SK-MEL-5 (cell line): ENCODE data around the gene CARD6. TPM values are rescaled to one million over a fixed set of nuclear protein-coding genes. Genes with fewer than 3 reads are reported as not detected.

Experiments
- DNase-seq: peaks from one replicate; pipeline ENCODE4 v3.0.0-alpha.2; 2016; ENCODE audit warnings: low read depth, low spot score
- in situ Hi-C: cut with HindIII; loops from 2 replicates; pipeline ENCODE4 v1.10.0; 2016; ENCODE audit warnings: low sequenced_read_pairs, high pct_unique_total_duplicates, low pct_unique_long_range_greater_than_20kb
- total RNA-seq: library from RNA; depleted of rRNA; stranded (reverse); fragments of >200 nt; shearing (Covaris generic); gene quantifications from 2 replicates; pipeline ENCODE4 v1.2.3, GENCODE V29; 2014

The CARD6 gene
- total RNA-seq, 1 experiment from 2014 or later = 4.8 TPM

- in situ Hi-C loops = no loop called here
- DNase-seq = no peak
These were observed 13.8 kb upstream of the CARD6 start for GRCh38 chr5:40827188-40827977.

GRCh38 chr5:40828021-40828631, 13.0 kb upstream of the CARD6 start:
- DNase-seq = no peak
- in situ Hi-C loops = no loop called here

GRCh38 chr5:40828690-40829661, 12.2 kb upstream of the CARD6 start:
- DNase-seq = no peak
- in situ Hi-C loops = no loop called here

GRCh38 chr5:40829748-40830533, 11.2 kb upstream of the CARD6 start:
- in situ Hi-C loops = no loop called here

GRCh38 chr5:40831346-40832210, 9.6 kb upstream of the CARD6 start:
- DNase-seq = no peak
- in situ Hi-C loops = no loop called here

More at GRCh38 chr5:40829748-40830533, 11.2 kb upstream of the CARD6 start:
- no peak for DNase-seq

- in situ Hi-C loops = no loop called here
- DNase-seq = no peak
These were observed 8.8 kb upstream of the CARD6 start for GRCh38 chr5:40832345-40832744.

GRCh38 chr5:40833712-40834229, 7.4 kb upstream of the CARD6 start:
- in situ Hi-C loops = no loop called here
- no peak for DNase-seq

GRCh38 chr5:40834391-40834848, 6.7 kb upstream of the CARD6 start:
- DNase-seq = peak; percentile 39
- in situ Hi-C loops = no loop called here

- in situ Hi-C loops = no loop called here
These were observed 6.0 kb upstream of the CARD6 start, which contains the start of gene RPL37 for GRCh38 chr5:40834849-40835787. TSS of gene RPL37 (minus strand) at chr5:40835222. CDS start at chr5:40835185, 37 bp downstream.

GRCh38 chr5:40838086-40838485, 3.1 kb upstream of the CARD6 start:
- in situ Hi-C loops = no loop called here
- no peak for DNase-seq

More at GRCh38 chr5:40834849-40835787, 6.0 kb upstream of the CARD6 start, which contains the start of gene RPL37:
- peak; percentile 99 for DNase-seq

- in situ Hi-C loops = no loop called here
- no peak for DNase-seq
These were observed 1.2 kb downstream of the CARD6 start for GRCh38 chr5:40842351-40842750.

GRCh38 chr5:40844565-40844964, 3.4 kb downstream of the CARD6 start:
- DNase-seq = no peak
- in situ Hi-C loops = no loop called here

- no peak for DNase-seq
- in situ Hi-C loops = no loop called here
These were observed 5.2 kb downstream of the CARD6 start for GRCh38 chr5:40846371-40846770.

GRCh38 chr5:40847525-40847924, 6.4 kb downstream of the CARD6 start:
- DNase-seq = no peak
- in situ Hi-C loops = no loop called here

GRCh38 chr5:40853632-40854192, 12.5 kb downstream of the CARD6 start:
- no peak for DNase-seq
- in situ Hi-C loops = no loop called here
